C4-2B (cell line): ENCODE data around the gene PRSS27.
"Not testable (repeated sequence)": the region's sequence is repeated elsewhere in the genome, so short reads cannot be mapped to it uniquely, and the experiment has no call there.

Experiments
- ZFX ChIP-seq: fragments of 450-650 bp; IDR thresholded peaks from 2 replicates; pipeline ENCODE4 v1.6.1; 2017
- TF ChIP-seq, protein P1 (sequence below): fragments of 450-650 bp; conservative IDR thresholded peaks from 2 replicates; pipeline ENCODE4 v1.5.1; 2017; ENCODE audit warnings: mild to moderate bottlenecking

DNA sequence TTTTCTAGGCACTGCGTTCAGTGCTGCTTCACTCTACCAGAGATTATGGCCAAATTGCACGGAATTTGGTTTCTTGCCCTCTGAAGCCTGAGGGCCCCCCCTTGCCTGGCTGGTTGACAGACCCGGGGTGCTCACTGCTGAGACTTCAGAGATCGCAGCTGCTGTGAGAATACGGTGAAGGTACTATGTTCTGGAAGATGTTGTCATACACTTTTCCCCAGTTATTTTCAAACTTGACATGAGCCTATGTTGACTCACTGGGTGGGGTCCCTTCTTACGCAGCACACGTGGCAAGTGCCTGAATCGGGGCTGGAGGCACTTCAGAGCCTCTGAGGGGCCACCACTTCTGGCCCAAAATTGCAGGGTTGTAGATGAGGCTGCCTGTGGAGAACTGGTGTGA is 39.7 kb downstream of the PRSS27 start:
- TF ChIP-seq, protein P1, sequence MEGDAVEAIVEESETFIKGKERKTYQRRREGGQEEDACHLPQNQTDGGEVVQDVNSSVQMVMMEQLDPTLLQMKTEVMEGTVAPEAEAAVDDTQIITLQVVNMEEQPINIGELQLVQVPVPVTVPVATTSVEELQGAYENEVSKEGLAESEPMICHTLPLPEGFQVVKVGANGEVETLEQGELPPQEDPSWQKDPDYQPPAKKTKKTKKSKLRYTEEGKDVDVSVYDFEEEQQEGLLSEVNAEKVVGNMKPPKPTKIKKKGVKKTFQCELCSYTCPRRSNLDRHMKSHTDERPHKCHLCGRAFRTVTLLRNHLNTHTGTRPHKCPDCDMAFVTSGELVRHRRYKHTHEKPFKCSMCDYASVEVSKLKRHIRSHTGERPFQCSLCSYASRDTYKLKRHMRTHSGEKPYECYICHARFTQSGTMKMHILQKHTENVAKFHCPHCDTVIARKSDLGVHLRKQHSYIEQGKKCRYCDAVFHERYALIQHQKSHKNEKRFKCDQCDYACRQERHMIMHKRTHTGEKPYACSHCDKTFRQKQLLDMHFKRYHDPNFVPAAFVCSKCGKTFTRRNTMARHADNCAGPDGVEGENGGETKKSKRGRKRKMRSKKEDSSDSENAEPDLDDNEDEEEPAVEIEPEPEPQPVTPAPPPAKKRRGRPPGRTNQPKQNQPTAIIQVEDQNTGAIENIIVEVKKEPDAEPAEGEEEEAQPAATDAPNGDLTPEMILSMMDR = not testable (repeated sequence)
- not testable (repeated sequence) for TF ChIP-seq ZFX
